SK-N-SH (cell line): ENCODE data around the gene TRIM47. TPM values are rescaled to one million over a fixed set of nuclear protein-coding genes. Genes with fewer than 3 reads are reported as not detected.

Experiments used
- CTCF ChIA-PET: fragments of 300-600, 350-600 bp; formaldehyde crosslinking; extraction: SDS; loops from one replicate; lab custom pipeline; 2021; lab: Yijun Ruan, JAX
- POLR2A ChIA-PET: fragments of 350-600 bp; sonication (Branson Sonifier 250); formaldehyde crosslinking; extraction: SDS; loops from one replicate; lab custom pipeline; 2020; ENCODE audit warnings: antibody characterized with exemption, inconsistent platforms; lab: Yijun Ruan, JAX
- DNase-seq: peaks from one replicate; pipeline ENCODE4 v3.0.0; 2012
- H2AFZ ChIP-seq: fragments of 200-600 bp; sonication (generic); 2 replicates; pipeline ENCODE4 v1.8.1; 2016; ENCODE audit warnings: antibody characterized with exemption, mild to moderate bottlenecking, low read depth
- H3F3A ChIP-seq: fragments of 200-600 bp; sonication (generic); replicated peaks from 2 replicates; pipeline ENCODE3; 2016; ENCODE audit warnings: antibody characterized with exemption, mild to moderate bottlenecking; ENCODE audit not compliant: insufficient read depth
- H3K27ac ChIP-seq, 2 experiments: fragments of 200-500 bp in 1 of 2; fragments of 200-600 bp in 1 of 2; sonication (Bioruptor generic) in 1 of 2; sonication (generic), shearing (Covaris generic) in 1 of 2; 2 replicates each; pipeline versions ENCODE4 v1.5.1 to v1.6.1; 2014 to 2016; ENCODE audit warnings: low read depth in 2 of 2, inconsistent platforms in 1 of 2, low read length in 1 of 2, mild to moderate bottlenecking in 1 of 2, mixed read lengths in 1 of 2
- H3K27me3 ChIP-seq: fragments of 200-600 bp; sonication (generic), shearing (Covaris generic); 2 replicates; pipeline ENCODE4 v1.6.1; 2016; ENCODE audit warnings: mixed run types; ENCODE audit not compliant: insufficient read depth
- H3K36me3 ChIP-seq, 2 experiments: fragments of 200-500 bp in 1 of 2; fragments of 200-600 bp in 1 of 2; sonication (Bioruptor generic) in 1 of 2; sonication (generic) in 1 of 2; replicated peaks in 1 of 2; 2 replicates each; pipeline versions ENCODE3 to v1.5.1; 2014 to 2016; ENCODE audit warnings: low read length in 1 of 2, mild to moderate bottlenecking in 1 of 2; ENCODE audit not compliant: insufficient read depth in 2 of 2, control insufficient read depth in 1 of 2
- H3K4me1 ChIP-seq, 2 experiments: fragments of 200-500 bp in 1 of 2; fragments of 200-600 bp in 1 of 2; sonication (Bioruptor generic) in 1 of 2; sonication (generic), shearing (Covaris generic) in 1 of 2; 2 replicates each; pipeline versions ENCODE4 v1.5.1 to v1.6.1; 2014 to 2016; ENCODE audit warnings: low read depth in 1 of 2, low read length in 1 of 2, mixed run types in 1 of 2; ENCODE audit not compliant: insufficient read depth in 2 of 2, control insufficient read depth in 1 of 2
- H3K4me2 ChIP-seq: fragments of 200-600 bp; sonication (generic), shearing (Covaris generic); 2 replicates; pipeline ENCODE4 v1.6.1; 2017; ENCODE audit warnings: mixed run types
- H3K4me3 ChIP-seq, 2 experiments: fragments of 200-500 bp in 1 of 2; fragments of 200-600 bp in 1 of 2; sonication (Bioruptor generic) in 1 of 2; sonication (generic), shearing (Covaris generic) in 1 of 2; 2 replicates each; pipeline versions ENCODE4 v1.5.1 to v1.8.1; 2014 to 2016; ENCODE audit warnings: low read depth in 2 of 2, inconsistent platforms in 1 of 2, low read length in 1 of 2, mild to moderate bottlenecking in 1 of 2, mixed read lengths in 1 of 2, moderate library complexity in 1 of 2
- H3K79me2 ChIP-seq: fragments of 200-600 bp; sonication (generic); 2 replicates; pipeline ENCODE4 v1.8.1; 2017; ENCODE audit warnings: mild to moderate bottlenecking; ENCODE audit not compliant: insufficient read depth
- H3K9ac ChIP-seq: fragments of 200-600 bp; sonication (generic); 2 replicates; pipeline ENCODE4 v1.6.1; 2017; ENCODE audit warnings: mixed run types
- H3K9me2 ChIP-seq: fragments of 200-600 bp; sonication (generic); 2 replicates; pipeline ENCODE4 v1.6.1; 2017; ENCODE audit warnings: mixed run types
- H3K9me3 ChIP-seq: fragments of 200-600 bp; sonication (generic); 2 replicates; pipeline ENCODE4 v1.6.1; 2017; ENCODE audit warnings: mixed run types, mild to moderate bottlenecking, moderate library complexity
- H4K20me1 ChIP-seq: fragments of 200-600 bp; sonication (generic); 2 replicates; pipeline ENCODE4 v1.6.1; 2017; ENCODE audit warnings: mild to moderate bottlenecking, mixed run types; ENCODE audit not compliant: insufficient read depth
- CHD2 ChIP-seq: fragments of 150-350 bp; IDR thresholded peaks from 2 replicates; pipeline ENCODE4 v1.6.1; 2018; ENCODE audit warnings: low read length; ENCODE audit not compliant: partially characterized antibody
- ELF1 ChIP-seq: IDR thresholded peaks from 2 replicates; pipeline ENCODE4 v1.4.0; 2012
- EP300 ChIP-seq, 2 experiments: IDR thresholded peaks; 2 replicates each; pipeline versions ENCODE4 v1.4.0 to v1.6.1; 2012; ENCODE audit warnings: borderline replicate concordance in 1 of 2, low read depth in 1 of 2, low read length in 1 of 2
- FOSL2 ChIP-seq: IDR thresholded peaks from 2 replicates; pipeline ENCODE4 v1.4.0; 2012; ENCODE audit warnings: low read depth, mild to moderate bottlenecking, moderate library complexity, borderline replicate concordance
- FOXJ3 ChIP-seq: sonication (generic); formaldehyde crosslinking; IDR thresholded peaks from 2 replicates; pipeline ENCODE4 v1.5.1; 2020; ENCODE audit warnings: mild to moderate bottlenecking, missing genetic modification reagents
- FOXM1 ChIP-seq: IDR thresholded peaks from 2 replicates; pipeline ENCODE4 v1.4.0; 2012; ENCODE audit warnings: low read depth, mild to moderate bottlenecking
- GABPA ChIP-seq: IDR thresholded peaks from 2 replicates; pipeline ENCODE4 v1.4.0; 2012; ENCODE audit warnings: low read depth, mild to moderate bottlenecking
- GATA2 ChIP-seq: sonication (generic); formaldehyde crosslinking; IDR thresholded peaks from 2 replicates; pipeline ENCODE4 v1.5.0; 2020; ENCODE audit warnings: mild to moderate bottlenecking, missing genetic modification reagents
- JUND ChIP-seq: IDR thresholded peaks from 2 replicates; pipeline ENCODE4 v1.4.0; 2012
- MAX ChIP-seq: IDR thresholded peaks from 2 replicates; pipeline ENCODE4 v1.4.0; 2012; ENCODE audit warnings: low read depth
- NRF1 ChIP-seq: IDR thresholded peaks from 2 replicates; pipeline ENCODE4 v1.6.1; 2012; ENCODE audit warnings: low read depth, mild to moderate bottlenecking, low read length
- PBX3 ChIP-seq: IDR thresholded peaks from 2 replicates; pipeline ENCODE4; 2012
- POLR2AphosphoS5 ChIP-seq: IDR thresholded peaks from 2 replicates; pipeline ENCODE4 v1.6.1; 2012; ENCODE audit warnings: low read depth, low read length
- RCOR1 ChIP-seq: fragments of 150-350 bp; IDR thresholded peaks from 2 replicates; pipeline ENCODE4 v1.6.1; 2017; ENCODE audit warnings: antibody characterized with exemption, low read length
- RFX5 ChIP-seq: IDR thresholded peaks from 2 replicates; pipeline ENCODE4 v1.6.1; 2012; ENCODE audit warnings: mild to moderate bottlenecking, improper control_type of control experiment, low read length
- RXRA ChIP-seq: IDR thresholded peaks from 2 replicates; pipeline ENCODE4 v1.4.0; 2012; ENCODE audit warnings: low read depth, mild to moderate bottlenecking, borderline replicate concordance
- SMC3 ChIP-seq: IDR thresholded peaks from 2 replicates; pipeline ENCODE4 v1.6.1; 2012; ENCODE audit warnings: low read depth, low read length, improper control_type of control experiment
- TEAD4 ChIP-seq: IDR thresholded peaks from 2 replicates; pipeline ENCODE4 v1.4.0; 2012; ENCODE audit warnings: mild to moderate bottlenecking, borderline replicate concordance; ENCODE audit not compliant: insufficient read depth
- USF2 ChIP-seq: fragments of 150-350 bp; IDR thresholded peaks from 2 replicates; pipeline ENCODE4 v1.6.1; 2017; ENCODE audit warnings: antibody characterized with exemption, low read length, low read depth, borderline replicate concordance
- YY1 ChIP-seq: IDR thresholded peaks from 2 replicates; pipeline ENCODE4 v1.4.0; 2012; ENCODE audit warnings: low read depth, mild to moderate bottlenecking
- WGBS: methylation state at CpG from one replicate; pipeline ENCODE4 v1.1.6; 2017; ENCODE audit warnings: low lambda C conversion rate; 5-methylcytosine and 5-hydroxymethylcytosine counted together
- polyA plus RNA-seq, 3 experiments: library from polyadenylated mRNA; depleted of rRNA; stranded (reverse); fragments of >200 nt; gene quantifications; 2 replicates each; pipeline ENCODE4 v1.2.3, GENCODE V29; 2012

The TRIM47 gene
- polyA plus RNA-seq, 1 of the 3 experiments (the other 2 are of a cell fraction), result 5.1 TPM

- Histone ChIP-seq H3K9me3 (no peaks in the 10 kb centered on the region), H3K9ac (no peak overlapping the region), H3K27me3 (no peaks in the 10 kb centered on the region), H3K4me2 (no peak overlapping the region), H3K4me3 (no peak overlapping the region), H3K9me2 (no peaks in the 10 kb centered on the region), H2AFZ (no peak overlapping the region), H3F3A (no peaks in the 10 kb centered on the region), H3K4me1 (peaks cover 4 to 34% of the 10 kb centered on the region in 2 experiments; a peak in 3 of 4 replicates), H3K27ac (no peak overlapping the region), H3K36me3 (peaks cover 28 to 51% of the 10 kb centered on the region in 2 experiments), H3K79me2 (peaks cover 7% of the 10 kb centered on the region), H4K20me1 (no peaks in the 10 kb centered on the region)
- 93% methylated on average over 32 of the region's 34 CpGs for WGBS
- DNase-seq, result no peak
- ChIA-PET CTCF (interaction anchor here (0.7 to 16.1 kb wide), 20 partner anchors 9 to 485 kb away, joined by 3 to 326 read pairs (median 5); partner anchors contain the start of genes TRIM47, TRIM65 and WBP2), POLR2A (interaction anchor here (0.7 to 4.8 kb wide), 4 partner anchors 9 to 69 kb away, joined by 3 to 38 read pairs (median 17); partner anchors contain the start of gene WBP2)
- TF ChIP-seq RFX5 (no peak), TEAD4 (no peak), RXRA (no peak), SMC3 (no peak), GABPA (no peak)
These were observed 31.4 kb downstream of the TRIM47 start for GRCh38 chr17:75846692-75847613.

- no peak overlapping the region for H3K4me3 ChIP-seq
- TF ChIP-seq PBX3 (no peak), JUND (no peak), NRF1 (no peak), YY1 (no peak), RXRA (no peak), SMC3 (no peak), EP300 (IDR thresholded peaks at IDR 0.05; ENCODE audit: borderline replicate concordance in 1 of 2, low read depth in 1 of 2, low read length in 1 of 2) (no peak), USF2 (no peak), CHD2 (no peak), RCOR1 (no peak), FOXM1 (no peak), GATA2 (no peak), POLR2AphosphoS5 (no peak), GABPA (no peak), ELF1 (no peak), MAX (no peak), FOSL2 (no peak), FOXJ3 (CRISPR knock-in tag) (no peak), RFX5 (no peak)
- TF ChIP-seq, all 33 proteins: peak for 0
- DNase-seq, result no peak
- Histone ChIP-seq H3K79me2 (no peaks in the 10 kb centered on the region), H3K4me1 (peaks cover 4 to 34% of the 10 kb centered on the region in 2 experiments; a peak in 3 of 4 replicates), H3K36me3 (peaks cover 23 to 47% of the 10 kb centered on the region in 2 experiments), H4K20me1 (no peaks in the 10 kb centered on the region), H3K9me2 (no peaks in the 10 kb centered on the region), H2AFZ (no peak overlapping the region), H3K4me2 (no peak overlapping the region), H3K9me3 (no peaks in the 10 kb centered on the region), H3F3A (no peaks in the 10 kb centered on the region), H3K27me3 (no peaks in the 10 kb centered on the region), H3K9ac (no peak overlapping the region), H3K27ac (peak overlapping the region in 1 of 2 experiments; percentile 93; a peak in 2 of 4 replicates)
- CTCF ChIA-PET, result interaction anchor here (0.6 to 16.1 kb wide), 29 partner anchors 10 to 835 kb away, joined by 3 to 326 read pairs (median 4); partner anchors contain the start of genes GALK1, TRIM47, TRIM65 and WBP2
- 90% methylated on average over 22 of the region's 22 CpGs for WGBS
- POLR2A ChIA-PET, result interaction anchor here (0.9 to 4.8 kb wide), 5 partner anchors 9 to 68 kb away, joined by 3 to 38 read pairs (median 24); partner anchors contain the start of gene WBP2
These were observed 32.3 kb downstream of the TRIM47 start for GRCh38 chr17:75845933-75846691.
